ENCODE results near the gene CTBP2.
A peak's percentile ranks its signal among the peaks of the same experiment; 100 is the strongest.
"Not testable (repeated sequence)": the region's sequence is repeated elsewhere in the genome, so short reads cannot be mapped to it uniquely, and the experiment has no call there.

Gene CTBP2

DNA sequence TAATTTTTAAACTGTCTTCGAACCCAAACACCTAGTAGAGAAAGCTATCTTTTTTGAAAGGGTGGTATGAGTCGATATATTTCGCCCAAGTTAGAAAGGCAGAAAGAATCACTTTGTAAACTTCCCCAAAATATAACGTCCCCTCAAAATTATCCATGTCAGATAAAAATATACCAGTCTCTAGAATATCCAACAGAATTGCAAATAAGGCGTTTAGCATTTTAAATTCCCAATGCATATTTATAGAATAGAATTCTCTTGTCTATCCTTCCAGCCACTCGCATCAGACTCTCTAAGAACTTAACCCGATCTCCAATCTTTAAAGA, 2.1 kb downstream of the CTBP2 start:
- DNase-seq: no peak

DNA sequence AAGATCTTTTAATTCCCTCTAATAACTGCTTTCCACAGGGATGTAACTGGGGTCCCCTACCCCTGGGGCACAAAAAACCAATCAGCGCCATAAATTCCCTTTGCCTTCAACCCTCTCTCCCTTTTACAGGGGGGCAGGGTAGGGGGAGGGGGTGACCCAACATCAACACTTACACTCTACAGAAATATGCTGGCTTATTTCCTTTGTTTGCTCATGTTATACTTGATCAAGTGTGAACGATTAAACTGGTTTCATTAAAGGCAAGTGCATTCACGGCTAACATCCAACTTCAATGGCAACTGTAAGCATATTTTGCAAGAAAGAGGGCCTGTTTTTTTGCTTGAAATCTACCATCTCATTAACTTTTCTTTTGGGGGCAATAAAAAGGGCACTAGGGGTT, 2.9 kb downstream of the CTBP2 start:
- DNase-seq: no peak

DNA sequence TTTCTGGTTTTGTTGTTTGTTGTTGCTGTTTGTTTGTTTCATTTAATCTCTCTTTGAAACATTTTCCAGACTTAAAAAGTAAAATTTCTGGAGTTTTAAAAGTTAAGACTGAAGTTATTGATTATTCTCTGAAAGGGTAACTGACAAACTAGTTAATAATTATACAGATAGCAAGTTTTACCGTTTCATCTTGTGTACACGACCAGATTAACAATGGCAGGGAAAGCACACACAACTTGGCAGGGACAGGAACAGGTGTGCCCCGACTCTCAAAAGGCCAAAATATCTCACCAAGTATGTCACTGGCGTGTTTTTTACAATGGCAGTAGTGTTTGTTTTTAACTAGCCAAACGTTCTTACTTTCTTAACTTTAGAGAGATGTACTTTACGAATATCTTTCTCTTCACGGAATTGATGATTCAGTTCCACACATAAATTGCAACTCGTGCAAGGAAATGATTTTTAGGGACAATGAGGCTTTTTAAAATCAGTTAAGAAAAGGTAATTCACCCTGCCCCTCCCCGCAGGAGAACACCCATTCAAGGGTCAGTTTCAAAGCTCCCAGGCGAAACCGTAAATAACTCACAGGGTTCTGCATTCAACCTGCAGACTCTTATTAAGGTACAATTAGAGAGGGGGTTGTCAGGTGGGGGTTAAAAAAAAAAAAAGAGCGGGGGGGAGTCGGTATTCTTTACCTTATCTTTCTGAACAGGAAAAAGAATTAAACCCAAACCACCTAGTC, 3.5 kb downstream of the CTBP2 start:
- DNase-seq: no peak

DNA sequence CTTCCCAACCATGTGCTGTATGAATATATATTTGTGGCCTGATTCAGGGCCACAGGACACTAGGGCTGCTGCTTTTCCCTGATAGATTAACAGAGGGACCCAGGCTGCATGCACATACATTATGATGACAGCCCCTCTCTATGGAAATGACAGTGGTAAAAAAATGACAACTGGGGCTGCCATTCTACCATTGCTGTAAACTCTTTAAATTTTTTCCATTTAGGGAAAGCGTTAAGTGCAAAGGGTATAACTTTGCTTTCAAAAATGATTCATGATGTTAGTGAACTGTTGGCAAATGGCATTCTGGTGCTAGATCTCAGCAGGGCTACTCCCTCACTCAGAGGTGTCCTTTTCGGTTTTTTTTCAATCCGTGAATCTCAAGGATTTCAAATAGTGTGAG, 4.2 kb downstream of the CTBP2 start:
- DNase-seq: peak; percentile 22

DNA sequence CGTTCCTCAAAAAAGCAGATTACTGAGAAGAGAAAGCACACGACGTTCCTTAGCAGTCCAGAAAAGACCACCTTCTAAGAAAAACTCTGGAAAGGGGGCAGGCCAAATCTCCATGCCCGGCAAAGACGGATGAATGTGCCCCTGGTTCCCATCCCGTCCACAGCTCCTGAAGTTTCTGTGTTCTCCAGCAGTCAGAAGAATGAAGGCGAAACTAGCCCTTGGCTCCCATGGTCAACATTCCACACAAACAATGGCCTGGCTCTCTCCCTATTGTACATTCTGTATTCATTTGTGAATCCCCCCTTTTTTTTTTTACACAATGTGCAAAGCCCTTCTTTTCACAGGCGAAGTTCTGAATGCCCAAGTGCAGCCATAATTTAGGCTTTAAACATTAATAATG, 5.3 kb downstream of the CTBP2 start:
- DNase-seq: no peak

DNA sequence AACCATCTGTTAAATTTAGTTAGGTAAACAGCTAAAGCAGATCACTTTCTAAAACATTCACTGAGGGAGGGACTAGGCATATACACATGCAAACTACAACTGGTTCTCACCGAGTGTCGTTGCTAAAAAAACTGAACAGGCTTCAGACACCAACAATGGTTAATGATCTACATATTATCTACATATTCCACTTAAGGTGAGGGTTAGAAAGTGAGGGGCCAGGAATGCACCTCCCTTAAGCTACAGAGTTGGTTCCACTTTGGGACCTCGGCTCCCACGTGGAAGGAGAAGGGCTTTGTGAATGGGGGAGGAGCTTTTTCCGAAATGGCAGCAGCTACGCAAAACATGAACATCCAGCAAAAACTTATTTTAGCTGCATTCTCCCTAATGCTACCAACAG, 5.8 kb downstream of the CTBP2 start:
- DNase-seq: no peak

DNA sequence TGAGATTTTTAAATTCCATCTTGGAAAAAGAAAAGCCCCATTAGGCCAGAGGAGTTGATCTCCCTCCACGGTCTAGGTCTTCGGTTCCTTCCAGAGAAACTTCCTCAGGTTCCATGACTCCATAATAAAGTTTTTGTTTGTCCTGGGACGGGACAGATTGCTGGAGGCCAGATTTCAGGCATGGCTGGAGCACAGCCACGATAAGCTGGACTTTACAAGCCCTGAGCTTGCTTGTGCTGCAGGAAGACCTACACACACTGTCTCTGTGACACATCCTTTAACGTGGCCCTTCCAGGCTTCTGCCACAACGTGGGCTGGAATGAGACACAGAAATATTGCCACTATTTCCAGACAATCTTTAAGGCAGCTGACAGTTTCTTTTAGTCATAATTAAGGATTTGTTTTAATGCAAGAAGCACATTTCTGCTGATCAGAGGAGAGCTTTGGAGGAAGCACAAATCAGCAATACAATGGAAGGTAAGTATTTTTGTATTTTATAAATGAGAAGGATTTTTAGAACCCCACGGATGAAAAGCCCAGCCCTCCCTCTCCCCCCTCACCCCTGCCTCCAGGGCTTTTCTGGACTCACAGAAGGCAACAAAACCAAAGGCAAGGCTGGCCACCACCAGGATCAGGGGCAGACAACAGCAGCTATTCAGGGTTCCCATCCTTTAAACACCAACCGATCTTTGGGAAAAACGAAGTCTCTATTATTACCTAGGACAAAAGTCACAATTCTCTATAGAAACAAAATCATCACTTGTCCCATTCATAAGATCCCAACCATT, 6.5 kb downstream of the CTBP2 start:
- DNase-seq: peak; percentile 15

DNA sequence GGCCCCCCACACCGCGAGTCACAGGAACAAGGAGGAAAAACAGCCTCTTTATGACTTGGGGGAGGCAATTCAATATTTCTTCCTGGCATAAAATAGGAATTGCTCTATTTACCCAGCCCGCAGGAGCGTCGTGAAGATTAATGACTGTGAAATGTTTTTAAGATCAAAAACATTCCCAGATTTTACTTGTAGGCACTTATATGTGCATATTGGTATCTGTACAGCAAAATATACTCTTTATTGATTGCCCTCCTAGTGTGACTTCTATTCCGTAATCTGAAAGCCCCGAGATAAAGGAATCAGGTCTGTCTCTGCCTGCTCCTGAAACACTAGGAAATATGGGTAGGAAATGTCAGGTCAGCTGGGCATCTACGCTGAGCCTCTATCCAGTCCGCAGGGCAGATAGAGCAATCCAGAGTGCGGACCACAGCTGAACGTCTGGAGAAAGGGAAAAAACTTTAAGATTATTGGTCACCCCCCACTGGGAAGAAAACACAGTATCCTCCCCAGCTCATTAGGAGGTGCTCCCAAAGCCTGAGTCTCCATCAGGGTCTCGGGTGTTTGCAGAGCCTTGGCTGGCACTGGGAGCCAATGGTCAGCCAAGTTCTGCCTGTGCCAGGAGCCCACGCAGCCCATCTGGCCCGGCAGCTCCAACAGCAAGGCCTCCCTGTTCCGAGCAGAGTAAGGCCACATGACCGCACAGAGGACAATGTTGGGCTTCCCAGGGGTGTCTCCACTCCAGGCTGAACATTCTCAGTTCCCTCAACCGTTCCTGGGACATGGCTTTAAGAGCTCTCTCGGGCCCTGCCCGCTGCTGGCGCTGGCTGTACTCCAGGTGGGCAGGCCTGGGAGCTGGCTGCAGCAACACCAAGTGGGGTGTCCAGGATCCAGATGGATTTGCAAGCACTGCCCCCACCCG, 7.7 kb downstream of the CTBP2 start:
- peak; percentile 39 for DNase-seq

DNA sequence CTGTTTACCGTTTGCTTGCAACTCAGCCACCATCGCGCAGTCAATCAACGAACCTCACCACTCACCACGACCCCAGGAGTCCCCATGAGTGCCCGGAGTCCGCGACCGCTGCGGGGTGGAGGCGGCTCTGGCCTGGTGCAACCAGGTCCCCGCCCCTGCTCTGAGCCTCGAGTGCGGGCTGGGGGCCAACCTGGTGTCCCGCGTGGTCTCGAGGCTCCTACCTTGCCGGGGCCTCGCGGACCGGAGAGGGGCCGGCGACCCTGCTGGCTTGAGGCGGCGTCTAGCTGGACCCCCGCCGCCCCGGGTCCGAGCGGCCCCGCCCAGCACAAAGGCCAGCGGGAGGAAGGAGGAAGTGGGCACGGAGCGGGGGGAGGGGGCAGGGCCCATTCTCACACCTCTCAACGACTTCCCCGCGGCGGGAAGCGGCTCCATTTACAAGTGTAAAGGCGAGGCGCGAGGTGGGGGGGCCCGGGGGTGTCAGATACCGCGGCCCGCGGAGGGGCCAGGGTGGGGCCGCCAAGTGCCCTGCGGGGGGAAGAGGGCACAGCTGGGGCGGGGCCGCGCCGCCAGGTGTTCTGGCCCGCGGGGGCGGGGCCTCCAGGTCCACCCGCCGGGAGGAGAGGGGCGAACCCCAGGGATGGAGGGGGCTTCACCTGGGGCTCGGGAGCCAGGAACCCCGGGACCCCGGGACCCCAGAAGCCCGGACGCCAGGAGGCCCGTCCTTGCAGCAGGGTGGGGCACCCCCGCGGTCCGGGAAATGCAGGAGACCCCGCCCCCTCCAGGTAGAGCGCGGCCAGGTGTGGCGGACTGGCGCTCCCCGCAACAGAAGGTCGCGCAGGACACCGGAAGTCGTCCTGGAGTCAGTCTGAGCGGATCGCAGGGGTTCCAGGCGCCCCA, 8.6 kb downstream of the CTBP2 start:
- no peak for DNase-seq

DNA sequence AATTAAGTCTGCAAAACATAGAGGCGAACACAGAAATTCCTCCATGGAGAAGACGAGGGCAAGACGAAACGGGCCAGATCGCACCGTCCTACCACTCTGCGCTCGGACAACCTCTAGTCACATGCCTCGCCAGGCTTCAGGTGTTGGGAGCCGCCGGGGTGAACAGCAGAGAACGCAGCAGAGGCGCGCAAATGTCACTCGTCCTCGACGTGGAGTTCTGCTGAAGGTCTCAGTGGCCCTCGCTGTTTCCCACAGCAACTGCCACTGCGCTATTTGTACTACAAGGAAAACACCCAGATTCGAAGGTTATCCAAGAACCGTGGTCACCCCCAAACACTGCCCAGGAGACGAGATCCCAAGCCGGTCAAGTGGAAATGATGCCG, 9.2 kb downstream of the CTBP2 start:
- DNase-seq: no peak

DNA sequence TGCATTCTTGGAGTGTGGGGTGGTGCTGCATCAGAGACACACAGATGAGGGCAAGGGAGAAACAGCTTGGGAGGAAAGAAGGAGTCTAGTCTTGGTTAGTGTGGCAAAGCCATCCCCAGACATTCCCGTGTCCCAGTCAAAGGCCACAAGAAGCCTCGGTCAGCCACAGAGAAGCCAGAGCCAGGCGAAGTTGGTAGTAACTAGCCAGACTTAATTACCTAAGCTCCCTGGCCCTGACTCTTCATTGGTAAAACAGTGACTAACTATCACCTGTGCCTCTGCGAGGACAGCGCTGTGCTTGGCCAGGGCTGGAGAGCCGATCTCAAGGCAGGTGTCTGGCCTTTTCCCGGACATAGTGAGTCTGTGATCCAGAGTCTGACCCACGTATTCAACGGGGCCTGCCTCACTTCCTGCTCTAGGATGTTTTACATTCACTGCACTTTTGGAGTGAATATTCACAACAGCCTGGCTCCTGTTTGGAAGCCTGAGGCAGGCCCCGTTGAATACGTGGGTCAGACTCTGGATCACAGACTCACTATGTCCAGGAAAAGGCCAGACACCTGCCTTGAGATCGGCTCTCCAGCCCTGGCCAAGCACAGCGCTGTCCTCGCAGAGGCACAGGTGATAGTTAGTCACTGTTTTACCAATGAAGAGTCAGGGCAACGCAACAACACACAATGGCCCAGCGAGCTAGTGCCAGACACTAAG, 9.8 kb downstream of the CTBP2 start:
- DNase-seq: not testable (repeated sequence)

DNA sequence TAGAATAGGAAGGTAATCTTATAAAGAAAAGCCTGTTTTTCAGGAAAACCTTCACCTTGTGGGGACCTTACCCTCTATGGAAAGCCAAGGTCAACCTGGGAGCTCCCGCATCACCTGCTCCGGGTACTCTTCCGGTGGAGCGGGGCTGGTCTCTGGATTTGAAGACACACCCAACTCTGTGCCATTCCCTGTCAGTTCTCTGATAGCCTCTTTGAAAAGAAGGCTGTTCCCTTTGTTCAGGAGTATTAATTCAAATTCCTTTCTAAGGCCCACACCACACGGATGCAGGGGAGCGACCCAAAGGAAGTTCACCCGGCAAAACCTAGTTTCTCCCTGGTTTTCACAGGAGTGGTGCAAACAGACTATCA, 10.7 kb downstream of the CTBP2 start:
- DNase-seq: no peak

DNA sequence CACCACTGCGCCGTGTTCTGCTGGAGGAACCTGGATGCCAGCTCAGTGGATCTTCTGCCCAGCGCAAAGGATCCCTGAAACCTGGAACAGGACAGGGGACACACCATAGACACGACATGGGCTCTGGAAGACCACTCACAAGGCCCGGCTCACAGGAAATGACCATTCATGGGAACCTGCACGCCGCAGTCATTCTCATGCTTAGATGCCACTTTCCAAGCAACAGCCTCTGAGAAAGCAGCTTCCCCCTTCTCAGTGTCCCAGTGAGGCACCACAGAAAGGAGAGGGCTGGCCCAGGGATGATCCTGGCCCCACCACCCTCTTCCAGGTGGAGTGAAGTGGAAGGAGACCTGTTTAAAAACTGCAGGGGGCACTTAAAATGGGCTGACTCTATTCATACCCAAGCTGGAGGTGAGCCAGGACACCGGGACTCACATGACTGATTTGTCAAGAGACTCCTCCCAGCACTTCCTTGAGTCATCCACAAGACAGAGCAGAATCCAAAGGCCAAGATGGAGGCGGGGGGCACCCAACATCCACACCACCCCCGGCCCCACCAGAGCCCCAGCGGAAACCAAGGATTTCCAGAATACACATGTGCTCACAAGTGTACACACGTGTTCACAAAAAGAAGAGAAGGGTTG, 11.2 kb downstream of the CTBP2 start:
- DNase-seq: peak; percentile 78

DNA sequence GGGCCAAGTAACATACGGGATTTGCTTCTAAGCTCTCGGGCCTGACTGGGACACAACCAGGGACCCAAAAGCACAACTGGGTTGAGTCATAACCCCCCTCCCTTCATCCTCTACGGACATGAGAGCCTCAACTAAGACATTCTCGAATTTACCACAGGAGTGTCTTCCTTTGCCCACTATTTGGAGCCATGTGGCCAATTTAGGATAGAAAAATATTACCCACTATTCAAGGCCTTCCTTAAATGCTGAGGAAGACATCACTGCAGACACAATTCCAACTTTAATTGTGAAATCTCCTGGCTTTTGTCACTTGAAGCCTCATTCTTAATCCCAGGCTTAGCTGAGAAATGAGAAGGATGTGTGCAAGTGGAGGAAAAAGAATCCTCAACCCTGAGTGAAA, 11.8 kb downstream of the CTBP2 start:
- DNase-seq: no peak

DNA sequence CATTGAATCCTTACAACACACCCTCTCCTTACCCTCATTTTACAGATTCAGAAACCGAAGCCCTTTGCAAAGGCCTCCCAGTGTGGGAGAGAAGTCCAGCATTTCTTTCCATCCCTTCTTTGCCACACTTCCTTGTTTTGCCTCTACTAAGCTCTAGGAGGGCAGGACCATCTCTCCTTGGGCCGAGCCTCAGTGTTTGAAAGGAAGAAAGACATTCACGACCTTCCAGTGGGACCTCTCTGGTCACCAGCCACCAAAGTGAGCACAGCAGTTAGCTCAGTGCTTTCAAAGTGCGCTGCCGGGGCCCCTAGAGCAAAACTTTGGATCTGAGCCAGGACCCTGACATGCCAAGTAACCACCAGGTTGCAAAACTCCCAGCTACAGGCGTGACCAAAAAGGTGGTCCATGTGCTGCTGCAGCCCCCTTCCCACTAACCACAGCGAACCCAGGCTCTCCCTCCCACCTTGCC, 12.4 kb downstream of the CTBP2 start:
- DNase-seq: peak; percentile 26

DNA sequence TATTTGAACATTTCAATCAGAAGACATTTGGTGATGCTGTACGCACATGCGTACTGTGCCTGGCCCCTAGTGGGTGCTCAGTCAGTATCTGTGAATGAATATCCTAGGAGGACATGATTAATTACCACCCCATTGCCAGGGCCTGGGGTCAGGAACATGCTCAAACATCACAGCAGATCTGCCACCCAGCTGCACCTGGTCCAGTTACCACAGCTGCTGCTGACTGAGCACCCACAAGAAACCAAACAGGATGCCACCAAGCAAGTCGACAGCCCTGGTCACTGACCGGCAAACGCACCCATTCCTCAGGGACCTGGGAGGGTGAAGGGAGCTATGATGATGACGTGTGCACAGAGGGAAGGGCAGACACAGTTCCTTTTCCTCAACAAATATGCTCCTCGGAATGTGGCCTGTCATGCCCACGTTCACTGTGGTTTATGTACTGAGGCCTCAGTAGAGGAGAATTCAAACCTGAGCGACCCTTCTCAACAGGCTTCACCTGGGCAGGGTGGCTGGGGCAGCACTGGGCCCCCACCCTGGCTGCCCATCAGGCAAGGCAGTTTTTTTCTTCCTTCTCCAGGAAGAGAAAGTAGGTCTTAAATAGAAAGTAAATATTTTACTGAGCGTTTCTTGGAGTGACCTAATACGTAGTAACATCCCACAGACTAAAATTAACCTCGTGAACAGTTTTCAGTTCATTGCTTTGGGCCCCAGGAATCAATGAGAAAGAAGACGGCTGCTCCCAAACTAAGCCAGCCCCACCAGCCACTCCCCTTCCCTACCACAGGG, 13.4 kb downstream of the CTBP2 start:
- DNase-seq: peak; percentile 83

DNA sequence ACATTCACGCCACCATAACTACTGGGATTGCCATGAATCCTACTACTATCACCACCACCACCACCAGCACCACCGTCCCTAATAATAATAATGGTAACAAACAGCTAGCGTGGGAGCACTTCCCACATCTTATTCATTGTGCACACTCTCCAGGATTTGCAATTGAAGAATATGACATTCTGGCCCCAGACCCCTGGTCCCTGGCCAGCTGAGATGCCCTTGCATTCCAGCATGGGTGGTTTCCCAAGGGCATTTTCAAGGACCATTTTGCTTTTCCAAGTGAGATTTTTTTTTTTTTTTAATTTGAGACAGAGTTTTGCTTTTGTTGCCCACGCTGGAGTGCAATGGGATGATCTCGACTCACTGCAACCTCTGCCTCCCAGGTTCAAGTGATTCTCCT, 14.7 kb downstream of the CTBP2 start:
- no peak for DNase-seq

DNA sequence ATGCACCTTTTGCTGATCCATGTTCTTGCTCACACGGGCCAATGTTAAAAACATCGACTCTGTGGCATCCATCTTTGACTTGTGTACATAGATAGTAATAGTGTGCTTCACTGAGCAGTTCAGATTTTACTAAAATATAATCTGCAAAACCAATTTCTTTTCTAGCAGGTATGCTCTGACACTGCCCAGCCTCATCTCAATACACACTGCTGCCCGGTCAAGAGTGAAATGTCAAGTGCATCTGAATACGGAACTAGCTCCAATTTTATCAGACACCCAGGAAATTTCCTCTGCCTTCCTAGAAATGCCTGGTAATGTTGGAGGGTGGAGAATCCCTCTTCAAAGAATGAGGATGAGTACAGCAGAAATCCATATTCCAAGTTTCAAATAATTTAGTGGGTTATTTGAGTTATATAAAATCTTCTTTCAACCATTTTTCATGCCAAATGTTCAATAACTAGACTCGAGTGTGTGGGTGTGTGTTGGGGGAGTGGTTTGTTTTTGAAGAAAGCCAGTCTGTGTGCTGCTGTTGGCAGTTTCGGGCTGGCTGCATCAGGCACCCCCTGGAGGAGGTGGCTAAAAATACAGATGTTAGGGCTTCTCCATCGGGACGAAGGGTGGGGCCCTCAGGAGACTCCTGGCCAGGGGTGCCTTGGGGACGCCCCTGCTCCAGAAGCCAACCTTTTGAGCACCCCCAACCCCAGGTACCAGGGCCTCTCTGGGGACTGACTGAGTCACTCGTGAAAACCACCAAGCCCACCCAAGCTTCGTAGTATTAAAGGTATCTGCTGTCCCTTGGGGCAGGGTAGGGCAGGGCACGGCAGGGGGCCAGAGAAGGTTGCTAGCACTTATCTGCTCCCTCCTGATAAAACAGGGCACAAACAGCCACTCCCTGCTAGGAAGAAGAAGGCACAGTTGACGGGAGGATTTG, 15.4 kb downstream of the CTBP2 start:
- no peak for DNase-seq

DNA sequence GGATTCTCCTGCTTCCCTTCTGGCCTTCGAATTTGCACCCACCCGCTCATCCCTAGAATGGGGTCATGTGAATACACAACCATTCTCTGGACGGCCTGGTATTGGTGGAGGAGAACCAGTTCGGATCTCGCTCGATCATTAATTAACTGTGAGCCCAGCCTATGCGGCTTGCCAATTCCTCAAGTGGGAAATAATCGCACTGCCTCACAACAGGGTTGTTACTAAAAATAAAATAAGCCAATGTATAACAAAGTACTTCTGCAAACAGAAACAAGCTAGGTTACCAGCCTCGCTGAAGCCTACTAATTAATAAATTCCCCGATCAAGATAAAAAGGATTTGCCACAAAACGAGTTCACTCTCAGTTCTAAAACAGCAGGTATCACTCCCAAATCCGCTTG, 16.2 kb downstream of the CTBP2 start:
- DNase-seq: no peak

Measured in kidney glomerular epithelial cell (primary cell).